Common myeloid progenitor, CD34-positive (primary cell): ENCODE results near the gene RCSD1.

ENCODE experiments used
- CTCF ChIA-PET: fragments of 350-600 bp; sonication (Branson Sonifier 250); formaldehyde crosslinking; loops from one replicate; lab custom pipeline; 2021; ENCODE audit warnings: antibody characterized with exemption; lab: Charles Lee
- POLR2A ChIA-PET: fragments of 350-600 bp; sonication (Branson Sonifier 250); formaldehyde crosslinking; loops from one replicate; lab custom pipeline; 2021; ENCODE audit warnings: antibody characterized with exemption; lab: Charles Lee
- DNase-seq, 3 donors: peaks; one replicate each; pipeline versions ENCODE4 v3.0.0 to v3.0.0-alpha.2; 2013
- H3K27ac ChIP-seq, 2 experiments: 1 replicate in 1 of 2; 2 replicates in 1 of 2; pipeline ENCODE4 v1.7.0; 2013; ENCODE audit warnings: inconsistent platforms in 2 of 2, low read length in 2 of 2, mild to moderate bottlenecking in 2 of 2, low read depth in 1 of 2, moderate library complexity in 1 of 2; ENCODE audit not compliant: severe bottlenecking in 2 of 2, insufficient read depth in 1 of 2, poor library complexity in 1 of 2
- H3K27me3 ChIP-seq, 5 experiments: replicated peaks in 2 of 5; 1 replicate in 3 of 5; 2 replicates in 2 of 5; pipeline versions ENCODE4 v1.6.1 to v1.7.0; 2013; ENCODE audit warnings: low read length in 4 of 5, mild to moderate bottlenecking in 2 of 5, moderate library complexity in 2 of 5, inconsistent platforms in 1 of 5; ENCODE audit not compliant: insufficient read depth in 5 of 5, control insufficient read depth in 4 of 5
- H3K36me3 ChIP-seq, 4 experiments: 1 replicate in 2 of 4; 2 replicates in 2 of 4; pipeline versions ENCODE4 v1.6.1 to v1.7.0; 2013; ENCODE audit warnings: low read length in 3 of 4, control low read depth in 1 of 4, mild to moderate bottlenecking in 1 of 4; ENCODE audit not compliant: control insufficient read depth in 4 of 4, insufficient read depth in 4 of 4
- H3K4me1 ChIP-seq, 4 experiments: 1 replicate in 3 of 4; 2 replicates in 1 of 4; pipeline versions ENCODE4 v1.6.1 to v1.7.1; 2013; ENCODE audit warnings: low read length in 3 of 4, mild to moderate bottlenecking in 3 of 4, control low read depth in 1 of 4, inconsistent platforms in 1 of 4, moderate library complexity in 1 of 4; ENCODE audit not compliant: control insufficient read depth in 4 of 4, insufficient read depth in 4 of 4; ENCODE audit errors: control extremely low read depth in 1 of 4
- H3K4me3 ChIP-seq, 7 experiments: 1 replicate in 4 of 7; 2 replicates in 3 of 7; pipeline versions ENCODE4 v1.5.1 to v1.7.0; 2013; ENCODE audit warnings: mild to moderate bottlenecking in 7 of 7, low read length in 6 of 7, moderate library complexity in 6 of 7, inconsistent platforms in 2 of 7, low read depth in 2 of 7, control low read depth in 1 of 7; ENCODE audit not compliant: insufficient read depth in 4 of 7, control insufficient read depth in 1 of 7; ENCODE audit errors: extremely low read depth in 1 of 7
- H3K9me3 ChIP-seq, 5 experiments: 1 replicate in 4 of 5; 2 replicates in 1 of 5; pipeline versions ENCODE4 v1.6.1 to v1.7.1; 2013; ENCODE audit warnings: low read length in 4 of 5, mild to moderate bottlenecking in 2 of 5, inconsistent platforms in 1 of 5, low read depth in 1 of 5, moderate library complexity in 1 of 5; ENCODE audit not compliant: control insufficient read depth in 4 of 5, insufficient read depth in 2 of 5; ENCODE audit errors: control extremely low read depth in 1 of 5
- WGBS: methylation state at CpG from one replicate; pipeline ENCODE4 v1.1.5; 2013; ENCODE audit not compliant: insufficient coverage; 5-methylcytosine and 5-hydroxymethylcytosine counted together

The RCSD1 gene

DNA sequence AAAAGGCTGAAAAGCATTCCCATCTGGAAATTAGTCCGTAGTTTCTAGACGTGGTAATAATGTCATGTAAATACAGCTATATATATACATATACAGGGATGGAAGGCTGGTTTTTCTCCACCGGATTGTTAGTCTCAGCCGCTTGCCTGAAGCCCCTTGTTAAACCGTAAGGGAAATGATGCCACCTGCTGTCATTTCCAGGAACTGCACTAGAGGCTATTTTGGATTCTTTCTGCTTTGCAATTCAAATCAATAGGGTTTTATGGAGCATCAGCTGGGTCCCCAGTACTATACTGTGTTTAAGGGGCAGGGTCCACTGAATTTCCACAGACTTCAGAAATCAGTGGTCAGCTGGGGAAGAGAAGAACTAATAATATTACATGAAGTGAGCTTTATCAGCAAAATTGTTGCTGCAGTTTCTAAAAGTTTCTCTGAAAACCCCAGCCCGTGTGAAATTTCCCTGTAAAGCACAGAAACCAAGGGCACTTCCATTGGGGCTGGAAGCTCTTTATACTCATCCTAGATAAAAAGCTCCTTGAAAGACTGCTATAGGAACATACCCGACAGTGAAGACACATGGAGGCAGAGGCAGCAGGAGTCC lies 58.0 kb downstream of the RCSD1 start:
- H3K36me3 ChIP-seq = peaks cover 43 to 91% (median 72%) of the 10 kb centered on the region in 4 experiments
- peaks cover 0 to 5% (median 4%) of the 10 kb centered on the region in 4 experiments for H3K4me1 ChIP-seq
- WGBS = 40% methylated on average over 5 of the region's 7 CpGs
- DNase-seq = peak; percentile 81 to 89 (median 83)
- ChIA-PET POLR2A (interaction anchor here (0.7 to 1.1 kb wide), 2 partner anchors 88 to 618 kb away, joined by 3 read pairs; no protein-coding TSS in a partner anchor), CTCF (interaction anchor here (0.8 to 4.8 kb wide), 37 partner anchors 10 to 259 kb away, joined by 3 to 84 read pairs (median 5); partner anchors contain the start of gene RCSD1)
- no peak overlapping the region for H3K4me3 ChIP-seq
- no peaks in the 10 kb centered on the region for H3K9me3 ChIP-seq
- H3K27ac ChIP-seq = no peak overlapping the region
- no peaks in the 10 kb centered on the region for H3K27me3 ChIP-seq

DNA sequence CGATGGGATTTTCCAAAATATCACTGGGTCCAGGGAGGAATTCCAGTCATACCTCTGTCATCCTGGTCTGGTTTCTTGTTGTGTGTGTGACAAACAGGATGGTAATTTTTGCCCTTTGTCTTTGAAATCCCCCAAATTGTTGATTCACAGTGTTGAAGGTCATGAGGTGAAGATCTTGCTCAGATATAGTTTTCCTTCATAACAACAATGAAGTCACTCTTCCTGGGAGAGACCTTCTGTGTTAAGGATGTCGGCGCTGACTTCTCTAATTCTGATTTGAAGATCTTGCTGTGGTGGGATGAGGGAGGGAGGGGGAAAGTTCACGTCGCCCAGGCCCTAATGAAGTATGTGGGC lies 59.5 kb downstream of the RCSD1 start:
- WGBS = 100% methylated on average over 1 of the region's 5 CpGs
- Histone ChIP-seq H3K4me3 (no peak overlapping the region), H3K9me3 (no peaks in the 10 kb centered on the region), H3K27me3 (no peaks in the 10 kb centered on the region), H3K27ac (no peak overlapping the region), H3K36me3 (peaks cover 57 to 91% (median 74%) of the 10 kb centered on the region in 4 experiments), H3K4me1 (peaks cover 0 to 5% (median 4%) of the 10 kb centered on the region in 4 experiments)
- CTCF ChIA-PET = interaction anchor here (1.1 to 1.2 kb wide), 2 partner anchors 9 to 89 kb away, joined by 5 read pairs; no protein-coding TSS in a partner anchor
- POLR2A ChIA-PET = no interaction called here
- DNase-seq = no peak

GRCh38 chr1:167690053-167690452 lies 60.0 kb downstream of the RCSD1 start:
- Histone ChIP-seq H3K27me3 (no peaks in the 10 kb centered on the region), H3K9me3 (no peaks in the 10 kb centered on the region), H3K27ac (no peak overlapping the region), H3K36me3 (peaks cover 54 to 91% (median 76%) of the 10 kb centered on the region in 4 experiments), H3K4me3 (no peak overlapping the region), H3K4me1 (peaks cover 0 to 5% (median 4%) of the 10 kb centered on the region in 4 experiments)
- ChIA-PET POLR2A (no interaction called here), CTCF (interaction anchor here (1.1 to 1.2 kb wide), 4 partner anchors 8 to 110 kb away, joined by 3 to 5 read pairs (median 4); no protein-coding TSS in a partner anchor)
- DNase-seq = no peak
- 100% methylated on average over 1 of the region's 4 CpGs for WGBS

DNA sequence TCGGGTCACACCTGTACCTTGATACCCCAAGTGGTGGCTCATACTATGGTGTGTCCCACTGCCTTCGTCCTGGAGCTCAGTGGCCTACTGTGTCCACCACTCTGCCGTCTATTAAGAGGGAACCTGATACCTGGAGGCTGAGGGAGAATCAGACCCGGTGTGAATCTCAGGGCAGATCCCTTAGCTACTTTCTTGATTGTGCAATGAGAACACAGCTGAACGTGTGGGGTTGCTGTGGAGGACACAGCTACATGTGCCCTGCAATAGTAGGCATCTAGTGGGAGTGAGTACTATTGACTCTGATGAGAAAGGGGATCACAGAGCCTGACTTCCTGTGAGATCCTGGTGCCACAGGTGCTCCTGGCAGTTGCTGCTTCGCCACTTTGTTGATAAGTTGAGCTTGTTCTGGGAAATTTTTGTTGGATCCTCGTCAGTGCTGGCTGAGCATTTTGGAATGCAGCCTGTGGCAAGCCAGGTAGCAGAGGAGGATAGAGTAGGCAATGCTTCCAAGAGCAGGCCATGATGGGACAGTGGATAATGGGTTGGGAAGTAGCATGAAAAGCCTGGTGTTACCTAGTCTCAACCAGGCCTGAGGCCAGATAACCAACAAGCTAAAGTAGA lies 63.5 kb downstream of the RCSD1 start:
- peaks cover 52 to 99% (median 87%) of the 10 kb centered on the region in 4 experiments for H3K36me3 ChIP-seq
- 94% methylated on average over 7 of the region's 7 CpGs for WGBS
- CTCF ChIA-PET = interaction anchor here (0.9 to 4.0 kb wide), 6 partner anchors 9 to 123 kb away, joined by 3 to 19 read pairs (median 3); no protein-coding TSS in a partner anchor

DNA sequence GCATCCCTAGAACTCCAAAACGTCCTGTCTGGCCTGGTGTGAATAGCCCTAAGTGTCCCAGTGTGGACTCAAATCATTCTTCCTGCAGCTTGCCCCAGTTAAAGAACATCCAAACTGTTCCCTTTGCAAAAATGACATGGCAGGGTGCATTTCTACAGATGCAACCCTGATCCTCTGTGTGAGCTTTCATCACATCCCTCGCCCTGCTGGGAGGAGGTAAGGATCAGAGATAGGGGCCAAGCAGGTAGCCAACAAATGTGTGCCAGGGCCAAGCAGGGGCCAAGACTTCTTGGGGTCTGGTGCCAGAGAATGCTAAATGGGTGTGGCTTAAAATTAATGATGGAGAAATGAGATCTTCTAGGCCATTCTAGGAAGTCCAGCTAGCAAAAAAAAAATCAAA lies 64.7 kb downstream of the RCSD1 start:
- H3K27me3 ChIP-seq = no peaks in the 10 kb centered on the region
- peaks cover 0 to 17% (median 5%) of the 10 kb centered on the region in 4 experiments for H3K4me1 ChIP-seq
- H3K27ac ChIP-seq = peak overlapping the region in 1 of 2 experiments; percentile 15
- H3K9me3 ChIP-seq = no peaks in the 10 kb centered on the region
- CTCF ChIA-PET = interaction anchor here (0.6 to 4.0 kb wide), 5 partner anchors 9 to 139 kb away, joined by 3 to 19 read pairs (median 3); no protein-coding TSS in a partner anchor
- no peak for DNase-seq
- no peak overlapping the region for H3K4me3 ChIP-seq
- 100% methylated on average over 2 of the region's 2 CpGs for WGBS
- POLR2A ChIA-PET = no interaction called here
- peaks cover 50 to 98% (median 87%) of the 10 kb centered on the region in 4 experiments for H3K36me3 ChIP-seq

More for the DNA sequence above, 63.5 kb downstream of the RCSD1 start:
- H3K27ac ChIP-seq = no peak overlapping the region
- H3K4me3 ChIP-seq = no peak overlapping the region
- H3K4me1 ChIP-seq = peaks cover 0 to 17% (median 5%) of the 10 kb centered on the region in 4 experiments
- no peaks in the 10 kb centered on the region for H3K27me3 ChIP-seq
- POLR2A ChIA-PET = interaction anchor here (1.5 kb wide), 1 partner anchor 15 kb away, joined by 3 read pairs; no protein-coding TSS in a partner anchor
- H3K9me3 ChIP-seq = no peaks in the 10 kb centered on the region
- DNase-seq = no peak

DNA sequence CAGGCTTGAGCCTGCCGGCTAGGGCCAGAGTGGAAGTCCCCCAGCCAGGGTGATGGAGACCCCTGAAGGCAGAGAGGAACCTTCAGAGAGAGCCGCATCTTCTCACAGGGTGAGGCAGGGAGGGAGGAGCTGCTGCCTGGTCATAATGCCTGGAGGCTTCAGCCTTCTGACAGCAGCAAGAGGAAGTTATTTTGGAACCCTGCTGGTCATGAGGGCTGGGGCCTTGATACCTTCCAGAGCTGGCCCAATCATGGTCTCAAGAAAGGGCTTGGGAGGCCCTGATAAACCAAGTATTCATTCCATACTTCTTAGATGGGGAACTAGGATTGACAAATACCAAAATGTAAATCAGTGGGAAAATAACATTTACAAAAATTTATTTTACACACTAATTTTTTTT lies 65.1 kb downstream of the RCSD1 start:
- H3K27ac ChIP-seq = peak overlapping the region in 1 of 2 experiments; percentile 15
- 100% methylated on average over 2 of the region's 2 CpGs for WGBS
- POLR2A ChIA-PET = no interaction called here
- DNase-seq = no peak
- H3K27me3 ChIP-seq = no peaks in the 10 kb centered on the region
- H3K4me1 ChIP-seq = peaks cover 0 to 17% (median 5%) of the 10 kb centered on the region in 4 experiments
- peaks cover 46 to 98% (median 85%) of the 10 kb centered on the region in 4 experiments for H3K36me3 ChIP-seq
- H3K9me3 ChIP-seq = no peaks in the 10 kb centered on the region
- CTCF ChIA-PET = interaction anchor here (1.1 to 4.0 kb wide), 3 partner anchors 9 to 140 kb away, joined by 3 to 19 read pairs (median 4); no protein-coding TSS in a partner anchor
- H3K4me3 ChIP-seq = no peak overlapping the region
